ENCODE measurements around the gene OR2C1. TPM values are rescaled to one million over a fixed set of nuclear protein-coding genes. Genes with fewer than 3 reads are reported as not detected.

OR2C1 gene
- not detected for total RNA-seq
- not detected for polyA plus RNA-seq
- long read RNA-seq, donor 1 = 0 reads
- long read RNA-seq, donor 2 = 0 reads
- long read RNA-seq, donor 3 = 0 reads
- long read RNA-seq, donor 4 = 0 reads
- long read RNA-seq, donor 5, partial matches to known transcripts = 0 of 1 reads
- long read RNA-seq, donor 5, other reads (novel, unspliced or antisense) = 0 of 1 reads
- long read RNA-seq, donor 6 = 0 reads
- long read RNA-seq, donor 7 = 0 reads
- long read RNA-seq, donor 8 = 0 reads
- long read RNA-seq, donor 9 = 0 reads
- long read RNA-seq, donor 10 = 0 reads

- H3K27me3 ChIP-seq = peaks cover 0 to 8% (median 0%) of the 10 kb centered on the region in 3 donors
- no peak for DNase-seq
- H3K4me3 ChIP-seq = no peak within 1 kb of the TSS
- TF ChIP-seq CTCF (IDR thresholded peaks at IDR 0.05) (no peak), POLR2AphosphoS5 (IDR thresholded peaks at IDR 0.05) (no peak), POLR2A (IDR thresholded peaks at IDR 0.05) (no peak), EP300 (IDR thresholded peaks at IDR 0.05) (no peak)
- no peak within 1 kb of the TSS for H3K27ac ChIP-seq
- H3K9me3 ChIP-seq = no peaks in the 10 kb centered on the region
- WGBS, 5 donors = 63 to 72% (median 67%) methylated on average over 3 of the region's 3 CpGs
- H3K4me1 ChIP-seq = no peaks in the 10 kb centered on the region
- H3K36me3 ChIP-seq = no peaks in the 10 kb centered on the region
- intact Hi-C loops (cut with DNase I; ENCODE audit: low total_unique reads) = no loop called here
Measured at GRCh38 chr16:3355589-3355988, at the start of gene OR2C1. Gene OR2C1 (plus strand): TSS chr16:3355889. CDS start chr16:3355941, 52 bp downstream.

GRCh38 chr16:3306078-3306477 is 49.6 kb upstream of the OR2C1 start:
- WGBS, 5 donors = 57 to 73% (median 65%) methylated on average over 11 of the region's 11 CpGs
- no peak for TF ChIP-seq POLR2A (IDR thresholded peaks at IDR 0.05)
- intact Hi-C loops (cut with DNase I; ENCODE audit: low total_unique reads) = no loop called here

GRCh38 chr16:3311496-3311895 is 44.2 kb upstream of the OR2C1 start:
- 93 to 98% (median 95%) methylated on average over 4 of the region's 4 CpGs for WGBS, 5 donors
- peaks cover 0 to 4% (median 2%) of the 10 kb centered on the region in 4 donors for H3K4me1 ChIP-seq
- intact Hi-C loops (cut with DNase I; ENCODE audit: low total_unique reads) = no loop called here
- H3K27me3 ChIP-seq = no peaks in the 10 kb centered on the region
- no peak overlapping the region for H3K4me3 ChIP-seq
- TF ChIP-seq POLR2AphosphoS5 (IDR thresholded peaks at IDR 0.05) (no peak), POLR2A (IDR thresholded peaks at IDR 0.05) (no peak), EP300 (IDR thresholded peaks at IDR 0.05) (no peak)
- H3K36me3 ChIP-seq = peaks cover 53 to 91% (median 74%) of the 10 kb centered on the region in 4 donors
- H3K9me3 ChIP-seq = peaks cover 48 to 100% (median 95%) of the 10 kb centered on the region in 4 donors
- no peak for DNase-seq
- no peak overlapping the region for H3K27ac ChIP-seq

More at GRCh38 chr16:3306078-3306477, 49.6 kb upstream of the OR2C1 start:
- Histone ChIP-seq H3K9me3 (peaks cover 22 to 93% (median 77%) of the 10 kb centered on the region in 4 donors), H3K27ac (peak overlapping the region; percentile 84 to 93 (median 92)), H3K4me3 (peak overlapping the region; percentile 56 to 80 (median 74)), H3K36me3 (peaks cover 27 to 66% (median 46%) of the 10 kb centered on the region in 4 donors), H3K27me3 (no peaks in the 10 kb centered on the region), H3K4me1 (peaks cover 9 to 25% (median 22%) of the 10 kb centered on the region in 4 donors)
- DNase-seq = no peak

- Histone ChIP-seq H3K4me1 (no peaks in the 10 kb centered on the region), H3K4me3 (no peak overlapping the region), H3K9me3 (peaks cover 74 to 100% (median 99%) of the 10 kb centered on the region in 4 donors), H3K27me3 (no peaks in the 10 kb centered on the region), H3K36me3 (peaks cover 46 to 68% (median 62%) of the 10 kb centered on the region in 4 donors), H3K27ac (no peak overlapping the region)
- WGBS, 5 donors = 94 to 99% (median 97%) methylated on average over 3 of the region's 3 CpGs
- intact Hi-C loops (cut with DNase I; ENCODE audit: low total_unique reads) = no loop called here
- DNase-seq = no peak
- TF ChIP-seq EP300 (IDR thresholded peaks at IDR 0.05) (no peak), POLR2AphosphoS5 (IDR thresholded peaks at IDR 0.05) (no peak), CTCF (IDR thresholded peaks at IDR 0.05) (no peak), POLR2A (IDR thresholded peaks at IDR 0.05) (no peak)
Measured at GRCh38 chr16:3317315-3317999, 38.2 kb upstream of the OR2C1 start.

- Histone ChIP-seq H3K27me3 (no peaks in the 10 kb centered on the region), H3K4me3 (no peak overlapping the region), H3K4me1 (no peaks in the 10 kb centered on the region), H3K27ac (no peak overlapping the region), H3K36me3 (peaks cover 15 to 28% (median 21%) of the 10 kb centered on the region in 4 donors), H3K9me3 (peaks cover 48 to 94% (median 91%) of the 10 kb centered on the region in 4 donors)
- intact Hi-C loops (cut with DNase I; ENCODE audit: low total_unique reads) = no loop called here
- no peak for DNase-seq
- WGBS, 5 donors = 55 to 69% (median 64%) methylated on average over 2 of the region's 2 CpGs
- TF ChIP-seq CTCF (IDR thresholded peaks at IDR 0.05) (no peak), POLR2AphosphoS5 (IDR thresholded peaks at IDR 0.05) (no peak), EP300 (IDR thresholded peaks at IDR 0.05) (no peak), POLR2A (IDR thresholded peaks at IDR 0.05) (no peak)
Measured at GRCh38 chr16:3321816-3322215, 33.9 kb upstream of the OR2C1 start.

All from stomach (tissue), 19 donors.